OCI-LY7 (cell line): ENCODE measurements around the gene SPPL3.

Source experiments
- EZH2phosphoT487 ChIP-seq: fragments of 200-600 bp; sonication (generic); IDR thresholded peaks from 2 replicates; pipeline ENCODE4 v1.6.1; 2018; ENCODE audit warnings: low read depth, borderline replicate concordance, mild to moderate bottlenecking, mixed run types, antibody characterized with exemption, low read length, moderate library complexity, mixed read lengths
- TF ChIP-seq, protein P1 (sequence below): fragments of 200-600 bp; sonication (generic); conservative IDR thresholded peaks from 2 replicates; pipeline ENCODE4 v1.5.1; 2014; ENCODE audit warnings: mild to moderate bottlenecking, antibody characterized with exemption, low read length, moderate library complexity, mixed read lengths

GRCh38 chr12:120916561-120916960 is 12.4 kb upstream of the SPPL3 start:
- TF ChIP-seq, protein P1, sequence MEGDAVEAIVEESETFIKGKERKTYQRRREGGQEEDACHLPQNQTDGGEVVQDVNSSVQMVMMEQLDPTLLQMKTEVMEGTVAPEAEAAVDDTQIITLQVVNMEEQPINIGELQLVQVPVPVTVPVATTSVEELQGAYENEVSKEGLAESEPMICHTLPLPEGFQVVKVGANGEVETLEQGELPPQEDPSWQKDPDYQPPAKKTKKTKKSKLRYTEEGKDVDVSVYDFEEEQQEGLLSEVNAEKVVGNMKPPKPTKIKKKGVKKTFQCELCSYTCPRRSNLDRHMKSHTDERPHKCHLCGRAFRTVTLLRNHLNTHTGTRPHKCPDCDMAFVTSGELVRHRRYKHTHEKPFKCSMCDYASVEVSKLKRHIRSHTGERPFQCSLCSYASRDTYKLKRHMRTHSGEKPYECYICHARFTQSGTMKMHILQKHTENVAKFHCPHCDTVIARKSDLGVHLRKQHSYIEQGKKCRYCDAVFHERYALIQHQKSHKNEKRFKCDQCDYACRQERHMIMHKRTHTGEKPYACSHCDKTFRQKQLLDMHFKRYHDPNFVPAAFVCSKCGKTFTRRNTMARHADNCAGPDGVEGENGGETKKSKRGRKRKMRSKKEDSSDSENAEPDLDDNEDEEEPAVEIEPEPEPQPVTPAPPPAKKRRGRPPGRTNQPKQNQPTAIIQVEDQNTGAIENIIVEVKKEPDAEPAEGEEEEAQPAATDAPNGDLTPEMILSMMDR: no peak
- TF ChIP-seq EZH2phosphoT487: no peak
